ENCODE data around the gene SMC1B. TPM values are rescaled to one million over a fixed set of nuclear protein-coding genes. Genes with fewer than 3 reads are reported as not detected.
"Not testable (repeated sequence)": the region's sequence is repeated elsewhere in the genome, so short reads cannot be mapped to it uniquely, and the experiment has no call there.

Gene SMC1B
- total RNA-seq, 2 donors from 2014 or later: 0.07 to 0.14 TPM

DNA sequence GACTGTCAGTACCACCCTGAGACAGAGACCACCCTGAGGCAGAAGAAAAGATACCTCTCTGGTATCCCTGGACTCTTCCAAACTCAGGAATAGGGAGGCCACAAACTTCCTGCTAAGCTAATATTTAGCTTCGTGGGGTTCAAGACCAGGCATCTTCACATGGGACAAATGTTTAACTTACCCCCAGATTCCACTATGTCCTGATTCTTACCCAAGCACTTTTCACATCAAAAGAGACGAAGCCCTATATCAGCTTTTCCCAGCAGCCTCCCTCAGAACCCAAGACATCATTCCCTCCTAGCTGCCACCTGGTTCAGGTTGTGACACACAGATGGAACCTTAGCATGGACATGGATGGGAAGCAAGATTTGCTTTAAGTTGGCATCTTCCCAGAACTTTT lies 32.1 kb downstream of the SMC1B start:
- ATAC-seq (no peak), DNase-seq (ENCODE audit: low spot score) (no peak)
- no peaks in the 10 kb centered on the region for H3K36me3 Mint-ChIP-seq
- no peaks in the 10 kb centered on the region for H3K9me3 Mint-ChIP-seq
- H3K4me1 Mint-ChIP-seq (ENCODE audit: low read depth in 2 of 2): no peaks in the 10 kb centered on the region
- H3K27ac Mint-ChIP-seq: no peak overlapping the region
- no peak overlapping the region for H3K4me3 Mint-ChIP-seq
- peaks cover 0 to 1% of the 10 kb centered on the region in 2 donors for H3K27me3 Mint-ChIP-seq

DNA sequence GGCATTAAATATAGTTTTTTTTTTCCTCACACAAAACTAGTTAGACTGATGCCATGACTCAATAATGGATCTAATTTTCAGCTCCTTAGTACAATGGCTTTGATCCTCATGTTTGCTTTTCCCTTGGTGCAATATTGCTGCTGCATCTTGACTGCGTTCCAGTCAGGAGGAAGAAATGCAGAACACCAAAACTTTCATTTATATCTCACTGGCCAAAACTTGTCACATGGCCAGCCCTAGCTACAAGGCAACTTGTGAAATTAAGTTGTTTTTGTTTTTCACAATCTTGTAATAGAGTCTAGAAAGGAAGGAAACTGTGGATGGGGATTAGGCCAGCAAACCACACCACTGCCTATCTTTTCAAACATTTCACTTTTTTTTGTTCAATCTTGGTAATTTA lies 36.7 kb downstream of the SMC1B start:
- Mint-ChIP-seq H3K9me3 (no peaks in the 10 kb centered on the region), H3K4me3 (no peak overlapping the region), H3K27me3 (peaks cover 0 to 7% of the 10 kb centered on the region in 2 donors), H3K27ac (no peak overlapping the region), H3K36me3 (no peaks in the 10 kb centered on the region), H3K4me1 (ENCODE audit: low read depth in 2 of 2) (no peaks in the 10 kb centered on the region)
- no peak for DNase-seq (ENCODE audit: low spot score)
- ATAC-seq: no peak

DNA sequence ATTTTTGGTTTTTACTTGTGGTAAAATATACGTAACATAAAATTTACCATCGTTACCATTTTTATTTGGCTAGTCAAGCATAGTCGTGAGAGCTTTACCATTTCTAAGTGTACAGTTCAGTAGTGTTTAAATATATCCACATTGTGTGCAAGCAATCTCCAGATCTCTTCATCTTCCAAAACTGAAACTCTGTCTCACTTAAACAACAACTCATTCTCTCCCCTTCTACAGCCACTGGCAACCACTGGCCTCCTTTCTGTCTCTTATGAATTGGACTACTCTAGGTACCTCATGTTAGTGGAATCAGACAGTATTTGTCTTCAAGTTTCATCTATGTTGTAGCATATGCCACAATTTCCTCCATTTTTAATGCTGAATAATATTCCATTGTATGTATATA lies 37.4 kb downstream of the SMC1B start:
- Mint-ChIP-seq H3K4me1 (ENCODE audit: low read depth in 2 of 2) (no peaks in the 10 kb centered on the region), H3K27ac (no peak overlapping the region), H3K4me3 (no peak overlapping the region), H3K9me3 (no peaks in the 10 kb centered on the region), H3K27me3 (peaks cover 0 to 7% of the 10 kb centered on the region in 2 donors), H3K36me3 (no peaks in the 10 kb centered on the region)
- DNase-seq (ENCODE audit: low spot score) (no peak), ATAC-seq (no peak)

DNA sequence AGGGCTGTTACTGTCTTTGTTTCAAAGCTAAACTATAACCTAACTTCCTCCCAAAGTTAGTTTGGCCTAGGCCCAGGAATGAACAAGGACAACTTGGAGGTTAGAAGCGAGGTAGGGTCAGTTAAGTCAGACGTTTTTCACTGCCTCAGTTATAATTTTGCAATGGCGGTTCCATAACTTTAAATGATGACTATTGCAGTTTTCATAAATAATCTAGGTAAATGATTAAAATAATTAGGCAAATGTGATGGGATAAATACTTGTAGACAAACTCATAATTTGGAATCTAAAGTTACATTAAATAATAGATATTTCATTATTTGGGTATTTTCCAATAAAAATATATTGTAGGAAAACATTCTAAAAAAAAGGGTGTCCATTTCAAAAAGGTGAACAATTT lies 39.8 kb downstream of the SMC1B start:
- not testable (repeated sequence) for H3K9me3 Mint-ChIP-seq; DNase-seq (ENCODE audit: low spot score); H3K36me3 Mint-ChIP-seq; H3K27ac Mint-ChIP-seq; H3K4me1 Mint-ChIP-seq (ENCODE audit: low read depth in 2 of 2); H3K4me3 Mint-ChIP-seq; H3K27me3 Mint-ChIP-seq; ATAC-seq

DNA sequence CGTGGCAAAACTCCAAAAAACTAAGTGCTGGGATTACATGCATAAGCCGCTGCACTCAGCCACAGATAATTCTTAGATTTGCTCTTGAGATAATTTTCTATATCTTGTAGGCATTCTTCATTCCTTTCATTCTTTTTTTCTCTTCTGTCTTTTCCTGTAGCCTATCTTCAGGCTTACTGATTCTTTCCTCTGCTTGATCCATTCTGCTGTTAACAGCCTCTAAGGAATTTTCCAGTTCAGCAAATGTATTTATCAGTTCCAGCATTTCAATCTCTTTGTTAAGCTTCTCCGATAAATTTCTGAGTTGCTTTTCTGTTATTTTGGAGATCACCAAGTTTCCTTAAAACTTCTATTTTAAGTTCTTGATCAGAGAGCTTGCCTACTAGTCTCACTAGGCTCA lies 46.7 kb downstream of the SMC1B start:
- Mint-ChIP-seq H3K27ac (no peak overlapping the region), H3K4me3 (no peak overlapping the region), H3K36me3 (peaks cover 10% of the 10 kb centered on the region), H3K9me3 (no peaks in the 10 kb centered on the region), H3K4me1 (ENCODE audit: low read depth in 2 of 2) (no peaks in the 10 kb centered on the region), H3K27me3 (peaks cover 0 to 24% of the 10 kb centered on the region in 2 donors)
- ATAC-seq: no peak
- no peak for DNase-seq (ENCODE audit: low spot score)

DNA sequence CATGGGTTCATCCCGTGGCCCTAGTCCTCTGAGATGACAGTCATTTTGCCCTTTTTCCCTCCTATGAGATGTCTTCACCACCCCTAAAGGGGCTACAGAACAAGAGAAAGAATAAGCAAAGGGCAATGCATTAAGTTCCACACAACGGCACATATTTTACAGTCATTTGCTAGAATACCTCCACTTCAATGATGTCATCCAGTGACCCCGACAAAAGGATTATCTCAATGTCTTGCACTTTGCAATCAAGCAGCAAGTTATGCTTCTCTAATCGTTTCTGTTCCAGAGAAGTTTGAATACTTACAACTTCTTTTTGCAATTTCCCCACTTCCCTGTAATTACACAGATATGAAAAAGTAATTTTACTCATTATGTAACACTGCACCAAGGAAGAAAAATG lies 53.8 kb downstream of the SMC1B start:
- no peak for ATAC-seq
- no peak for DNase-seq (ENCODE audit: low spot score)
- no peaks in the 10 kb centered on the region for H3K36me3 Mint-ChIP-seq
- no peak overlapping the region for H3K27ac Mint-ChIP-seq
- peaks cover 2 to 7% of the 10 kb centered on the region in 2 donors for H3K27me3 Mint-ChIP-seq
- no peaks in the 10 kb centered on the region for H3K9me3 Mint-ChIP-seq
- no peaks in the 10 kb centered on the region for H3K4me1 Mint-ChIP-seq (ENCODE audit: low read depth in 2 of 2)
- no peak overlapping the region for H3K4me3 Mint-ChIP-seq

DNA sequence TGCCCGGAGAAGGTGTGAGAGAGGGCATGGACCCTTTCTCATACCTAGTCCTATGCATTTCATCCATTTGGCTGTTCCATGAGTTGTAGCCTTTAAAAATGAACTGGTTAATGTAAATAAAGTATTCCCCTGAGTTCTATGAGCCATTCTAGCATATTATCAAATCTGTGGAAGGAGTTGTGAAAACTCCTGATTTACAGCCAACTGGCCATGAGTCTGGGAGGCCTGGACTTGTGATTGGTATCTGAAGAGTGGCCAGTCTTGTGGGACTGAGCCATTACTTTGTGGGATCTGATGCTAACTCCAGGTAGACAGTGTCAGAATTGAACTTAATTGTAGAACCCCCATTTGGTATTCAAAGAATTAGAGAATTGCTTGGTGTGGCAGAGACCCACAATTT lies 55.3 kb downstream of the SMC1B start:
- Mint-ChIP-seq H3K36me3 (no peaks in the 10 kb centered on the region), H3K27me3 (peaks cover 2 to 7% of the 10 kb centered on the region in 2 donors), H3K4me3 (no peak overlapping the region), H3K4me1 (ENCODE audit: low read depth in 2 of 2) (no peaks in the 10 kb centered on the region), H3K27ac (no peak overlapping the region), H3K9me3 (no peaks in the 10 kb centered on the region)
- no peak for DNase-seq (ENCODE audit: low spot score)
- ATAC-seq: no peak

DNA sequence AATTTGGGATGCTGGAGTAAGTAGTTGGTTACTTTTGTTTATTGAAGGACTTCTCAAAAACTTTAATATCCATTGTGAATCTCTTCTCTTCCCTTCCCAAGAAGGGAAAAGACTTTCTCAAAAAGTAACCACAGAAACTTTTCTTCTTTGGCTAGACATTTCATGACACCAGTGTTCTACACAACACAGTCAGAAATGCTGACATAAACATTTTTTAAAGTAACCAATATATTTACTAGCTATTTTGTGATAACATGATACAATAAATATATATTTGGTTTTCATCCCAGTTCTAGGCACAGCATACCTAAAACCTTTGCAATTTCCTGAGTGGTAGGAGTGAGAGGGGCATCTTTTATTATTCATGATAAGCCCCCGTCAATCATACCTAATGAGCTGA lies 55.9 kb downstream of the SMC1B start:
- ATAC-seq: no peak

DNA sequence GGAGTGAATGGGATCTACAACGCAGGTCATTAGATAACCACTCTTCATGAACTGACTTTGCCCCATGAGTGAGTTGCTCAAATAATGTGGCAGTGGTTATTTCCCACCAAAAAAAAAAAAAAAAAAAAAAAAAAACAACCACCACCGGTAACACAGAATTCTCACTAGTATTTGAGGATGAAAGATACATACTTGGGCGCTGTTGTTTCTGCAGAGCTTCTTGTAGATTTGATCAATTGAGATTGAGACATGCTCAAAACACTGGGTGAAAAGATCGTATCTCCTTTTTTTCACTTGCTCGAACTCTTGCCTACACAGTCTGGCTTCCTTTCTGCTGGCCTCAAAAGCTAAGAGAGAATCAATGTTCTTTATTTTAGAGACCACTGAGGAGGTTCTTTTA lies 59.6 kb downstream of the SMC1B start:
- Mint-ChIP-seq H3K4me3 (no peak overlapping the region), H3K4me1 (ENCODE audit: low read depth in 2 of 2) (no peaks in the 10 kb centered on the region), H3K27ac (no peak overlapping the region), H3K36me3 (no peaks in the 10 kb centered on the region), H3K27me3 (no peaks in the 10 kb centered on the region), H3K9me3 (no peaks in the 10 kb centered on the region)
- ATAC-seq (no peak), DNase-seq (ENCODE audit: low spot score) (no peak)

More for the DNA sequence above, 55.9 kb downstream of the SMC1B start:
- H3K27ac Mint-ChIP-seq: no peak overlapping the region
- no peaks in the 10 kb centered on the region for H3K36me3 Mint-ChIP-seq
- no peak for DNase-seq (ENCODE audit: low spot score)
- peaks cover 2 to 6% of the 10 kb centered on the region in 2 donors for H3K27me3 Mint-ChIP-seq
- H3K4me3 Mint-ChIP-seq: no peak overlapping the region
- H3K4me1 Mint-ChIP-seq (ENCODE audit: low read depth in 2 of 2): no peaks in the 10 kb centered on the region
- no peaks in the 10 kb centered on the region for H3K9me3 Mint-ChIP-seq

DNA sequence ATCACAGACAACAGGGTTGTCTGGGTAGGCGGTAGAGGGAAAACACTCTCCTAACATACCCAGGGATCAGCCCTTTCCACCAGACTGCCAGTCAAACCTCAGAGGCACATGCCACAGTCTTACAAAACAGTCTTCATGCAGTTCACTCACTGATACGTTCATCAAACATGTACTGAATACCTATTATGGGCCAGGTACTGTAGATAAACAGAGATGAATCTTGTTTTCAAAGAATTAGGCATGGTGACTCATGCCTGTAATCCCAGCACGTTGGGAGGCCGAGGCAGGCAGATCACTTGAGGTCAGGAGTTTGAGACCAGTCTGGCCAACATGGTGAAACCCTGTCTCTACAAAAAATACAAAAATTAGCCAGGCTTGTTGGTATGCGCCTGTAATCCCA lies 60.6 kb downstream of the SMC1B start:
- not testable (repeated sequence) for H3K36me3 Mint-ChIP-seq; H3K4me1 Mint-ChIP-seq (ENCODE audit: low read depth in 2 of 2); ATAC-seq; H3K9me3 Mint-ChIP-seq; H3K4me3 Mint-ChIP-seq; H3K27me3 Mint-ChIP-seq; DNase-seq (ENCODE audit: low spot score); H3K27ac Mint-ChIP-seq

DNA sequence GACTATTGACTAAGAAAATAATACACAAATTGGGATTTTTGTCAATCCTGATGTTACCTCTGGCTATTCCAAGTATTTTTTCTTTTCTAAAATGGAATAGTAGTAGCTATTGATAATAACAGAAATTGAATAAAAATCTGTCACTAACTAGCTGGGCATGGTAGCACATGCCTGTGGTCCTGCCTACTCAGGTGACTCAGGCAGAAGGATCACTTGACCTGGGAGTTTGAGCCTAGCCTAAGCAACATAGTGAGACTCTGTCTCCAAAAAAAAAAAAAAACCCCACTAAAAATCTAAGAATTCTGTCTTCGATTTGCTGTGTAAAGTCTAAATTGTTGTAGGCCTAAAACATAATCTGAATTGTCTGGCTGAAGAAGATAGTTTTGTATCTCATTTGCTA lies 61.4 kb downstream of the SMC1B start:
- Mint-ChIP-seq H3K27ac (no peak overlapping the region), H3K27me3 (no peaks in the 10 kb centered on the region), H3K36me3 (no peaks in the 10 kb centered on the region), H3K4me3 (no peak overlapping the region), H3K9me3 (no peaks in the 10 kb centered on the region), H3K4me1 (ENCODE audit: low read depth in 2 of 2) (no peaks in the 10 kb centered on the region)
- DNase-seq (ENCODE audit: low spot score) (no peak), ATAC-seq (no peak)

DNA sequence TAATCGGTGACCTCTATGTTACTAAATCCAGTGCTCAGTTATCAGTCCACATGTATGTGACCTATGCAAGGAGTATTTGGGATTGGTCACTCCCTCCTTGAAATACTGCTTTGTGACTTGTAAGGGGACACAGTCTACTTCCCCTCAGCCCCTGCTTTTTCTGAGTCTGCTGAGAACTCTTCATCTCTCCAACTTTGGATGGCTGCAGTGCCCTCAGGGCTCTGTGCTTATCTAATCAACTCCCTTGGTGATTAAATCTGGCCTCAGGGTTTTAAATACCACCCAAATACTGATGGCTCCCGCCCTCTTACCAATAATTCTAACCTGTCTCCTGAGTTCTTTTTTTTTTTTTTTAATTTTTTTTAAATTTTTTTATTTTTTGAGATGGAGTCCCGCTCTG lies 63.5 kb downstream of the SMC1B start:
- Mint-ChIP-seq H3K27ac (no peak overlapping the region), H3K9me3 (no peaks in the 10 kb centered on the region), H3K36me3 (peaks cover 4% of the 10 kb centered on the region), H3K4me3 (no peak overlapping the region), H3K4me1 (ENCODE audit: low read depth in 2 of 2) (no peaks in the 10 kb centered on the region), H3K27me3 (no peaks in the 10 kb centered on the region)
- DNase-seq (ENCODE audit: low spot score): no peak
- ATAC-seq: no peak

DNA sequence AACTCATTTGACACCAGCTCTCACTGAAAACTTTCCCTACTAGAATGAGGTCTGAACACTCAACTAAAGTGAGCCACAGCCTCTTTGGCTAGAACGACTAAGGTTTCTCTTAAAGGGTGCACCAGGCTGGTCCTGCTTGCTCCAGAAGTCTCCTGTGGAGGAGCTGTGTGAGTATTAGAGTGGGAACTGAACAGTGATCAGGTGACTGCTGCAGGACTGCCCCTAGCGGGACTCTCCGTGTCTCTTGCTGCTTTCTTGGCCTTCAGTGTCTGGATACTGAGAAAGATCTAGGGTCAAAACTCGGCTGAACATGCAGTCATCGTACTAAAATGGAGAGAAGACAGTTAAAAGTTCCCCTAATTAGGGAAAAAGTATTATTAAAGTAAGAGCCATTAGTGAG lies 69.1 kb downstream of the SMC1B start:
- H3K27me3 Mint-ChIP-seq: no peaks in the 10 kb centered on the region
- ATAC-seq (no peak), DNase-seq (ENCODE audit: low spot score) (no peak)

DNA sequence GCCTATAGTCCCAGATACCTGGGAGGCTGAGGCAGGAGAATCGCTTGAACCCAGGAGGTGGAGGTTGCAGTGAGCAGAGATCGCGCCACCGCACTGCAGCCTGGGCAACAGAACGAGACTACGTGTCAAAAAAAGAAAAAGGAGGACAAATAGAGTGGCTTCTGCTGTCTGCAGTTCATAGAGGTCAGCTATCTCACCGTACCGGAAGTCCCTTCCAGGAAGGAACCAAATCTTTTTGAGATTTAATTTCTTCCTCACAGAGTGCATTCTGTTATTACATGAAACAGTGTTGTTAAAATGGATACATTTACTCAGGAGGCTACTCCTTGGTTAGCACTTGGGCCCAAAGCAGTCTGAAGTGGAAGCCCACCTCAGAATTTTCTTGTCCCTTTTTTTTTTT lies 70.3 kb downstream of the SMC1B start:
- Mint-ChIP-seq H3K27me3 (no peaks in the 10 kb centered on the region), H3K4me3 (no peak overlapping the region), H3K9me3 (no peaks in the 10 kb centered on the region), H3K4me1 (ENCODE audit: low read depth in 2 of 2) (no peaks in the 10 kb centered on the region), H3K36me3 (peaks cover 13% of the 10 kb centered on the region), H3K27ac (no peak overlapping the region)
- DNase-seq (ENCODE audit: low spot score): no peak
- ATAC-seq: no peak

More for the DNA sequence above, 69.1 kb downstream of the SMC1B start:
- Mint-ChIP-seq H3K4me1 (ENCODE audit: low read depth in 2 of 2) (no peaks in the 10 kb centered on the region), H3K4me3 (no peak overlapping the region), H3K9me3 (no peaks in the 10 kb centered on the region), H3K36me3 (peaks cover 13% of the 10 kb centered on the region), H3K27ac (no peak overlapping the region)

DNA sequence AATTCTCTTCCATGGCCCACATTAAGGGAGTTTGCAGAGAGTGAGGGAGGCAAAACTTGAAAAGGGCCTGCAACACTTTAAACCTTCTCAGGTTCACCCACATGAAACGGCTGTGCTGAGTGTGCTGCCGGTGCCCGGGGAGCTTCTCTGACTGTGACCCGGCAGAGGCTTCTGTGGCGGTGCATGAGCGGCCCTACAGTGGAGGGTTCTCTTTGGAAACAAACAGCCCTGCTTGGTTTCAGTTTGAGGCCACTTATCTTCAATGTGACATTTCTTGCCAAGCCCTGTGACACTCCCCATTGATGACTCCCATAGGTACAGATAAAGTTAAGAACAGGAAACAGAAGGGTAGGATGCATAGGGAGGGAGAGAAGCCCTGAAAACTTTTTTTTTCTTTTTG lies 71.9 kb downstream of the SMC1B start:
- no peak overlapping the region for H3K4me3 Mint-ChIP-seq
- no peak for ATAC-seq
- H3K27ac Mint-ChIP-seq: no peak overlapping the region
- no peak for DNase-seq (ENCODE audit: low spot score)
- no peaks in the 10 kb centered on the region for H3K4me1 Mint-ChIP-seq (ENCODE audit: low read depth in 2 of 2)
- peaks cover 10% of the 10 kb centered on the region for H3K36me3 Mint-ChIP-seq
- H3K9me3 Mint-ChIP-seq: no peaks in the 10 kb centered on the region
- no peaks in the 10 kb centered on the region for H3K27me3 Mint-ChIP-seq
